ENCODE data around the gene ERCC2.

The ERCC2 gene

DNA sequence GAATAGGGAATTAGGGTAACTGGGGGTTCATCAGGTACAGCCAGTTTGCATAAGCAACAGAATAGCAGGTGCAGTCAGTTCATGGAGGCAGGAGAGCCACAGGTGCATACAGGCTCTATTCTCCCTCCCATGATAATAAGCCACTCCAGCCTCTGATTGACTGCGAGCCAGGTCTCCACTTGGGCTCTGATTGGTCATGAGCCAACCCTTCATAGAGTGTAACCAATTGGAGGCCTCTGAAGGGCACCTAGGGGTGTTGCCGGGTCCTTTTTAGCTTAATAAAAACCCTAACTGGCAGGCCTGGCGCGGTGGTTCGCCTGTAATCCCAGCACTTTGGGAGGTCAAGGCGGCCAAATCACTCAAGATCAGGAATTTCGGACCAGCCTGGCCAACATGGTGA, 39.0 kb downstream of the ERCC2 start:
- TF ChIP-seq, protein P1, sequence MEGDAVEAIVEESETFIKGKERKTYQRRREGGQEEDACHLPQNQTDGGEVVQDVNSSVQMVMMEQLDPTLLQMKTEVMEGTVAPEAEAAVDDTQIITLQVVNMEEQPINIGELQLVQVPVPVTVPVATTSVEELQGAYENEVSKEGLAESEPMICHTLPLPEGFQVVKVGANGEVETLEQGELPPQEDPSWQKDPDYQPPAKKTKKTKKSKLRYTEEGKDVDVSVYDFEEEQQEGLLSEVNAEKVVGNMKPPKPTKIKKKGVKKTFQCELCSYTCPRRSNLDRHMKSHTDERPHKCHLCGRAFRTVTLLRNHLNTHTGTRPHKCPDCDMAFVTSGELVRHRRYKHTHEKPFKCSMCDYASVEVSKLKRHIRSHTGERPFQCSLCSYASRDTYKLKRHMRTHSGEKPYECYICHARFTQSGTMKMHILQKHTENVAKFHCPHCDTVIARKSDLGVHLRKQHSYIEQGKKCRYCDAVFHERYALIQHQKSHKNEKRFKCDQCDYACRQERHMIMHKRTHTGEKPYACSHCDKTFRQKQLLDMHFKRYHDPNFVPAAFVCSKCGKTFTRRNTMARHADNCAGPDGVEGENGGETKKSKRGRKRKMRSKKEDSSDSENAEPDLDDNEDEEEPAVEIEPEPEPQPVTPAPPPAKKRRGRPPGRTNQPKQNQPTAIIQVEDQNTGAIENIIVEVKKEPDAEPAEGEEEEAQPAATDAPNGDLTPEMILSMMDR (IDR thresholded peaks at IDR 0.05), result no peak

DNA sequence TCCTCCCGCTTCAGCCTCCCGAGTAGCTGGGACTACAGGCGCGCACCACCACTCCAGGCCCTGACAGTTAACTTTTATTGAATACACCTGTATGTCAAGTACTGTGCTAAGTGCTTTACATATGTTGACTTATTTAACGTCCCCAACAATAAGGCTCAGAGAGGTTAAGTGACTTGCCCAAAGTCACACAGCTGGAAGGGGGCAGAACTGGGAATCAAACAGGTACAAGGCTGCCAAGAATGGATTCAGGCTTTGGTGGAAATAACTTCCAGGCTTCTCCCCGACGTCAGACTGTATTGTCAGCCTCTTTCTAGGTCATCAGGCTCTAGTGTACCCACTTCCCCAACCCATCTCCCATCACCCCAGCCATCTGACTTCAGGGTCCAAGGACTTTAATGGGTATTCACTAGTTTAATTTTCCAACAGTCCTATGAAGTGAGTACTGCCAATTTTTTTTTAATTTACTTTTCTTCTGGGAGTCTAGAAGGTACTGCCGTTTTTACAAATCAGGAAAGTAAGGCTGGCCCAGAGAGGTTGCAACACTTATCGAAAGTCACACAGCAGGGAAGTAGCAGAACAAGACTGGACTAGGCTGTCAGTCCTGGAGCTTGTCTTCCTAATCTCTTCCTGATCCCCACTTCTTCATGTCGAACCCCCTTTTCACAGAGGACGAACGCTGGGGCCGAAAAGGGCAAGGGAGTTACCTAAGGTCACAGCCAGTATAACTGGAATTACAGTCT, 42.8 kb downstream of the ERCC2 start:
- TF ChIP-seq, protein P1 (IDR thresholded peaks at IDR 0.05), result no peak

DNA sequence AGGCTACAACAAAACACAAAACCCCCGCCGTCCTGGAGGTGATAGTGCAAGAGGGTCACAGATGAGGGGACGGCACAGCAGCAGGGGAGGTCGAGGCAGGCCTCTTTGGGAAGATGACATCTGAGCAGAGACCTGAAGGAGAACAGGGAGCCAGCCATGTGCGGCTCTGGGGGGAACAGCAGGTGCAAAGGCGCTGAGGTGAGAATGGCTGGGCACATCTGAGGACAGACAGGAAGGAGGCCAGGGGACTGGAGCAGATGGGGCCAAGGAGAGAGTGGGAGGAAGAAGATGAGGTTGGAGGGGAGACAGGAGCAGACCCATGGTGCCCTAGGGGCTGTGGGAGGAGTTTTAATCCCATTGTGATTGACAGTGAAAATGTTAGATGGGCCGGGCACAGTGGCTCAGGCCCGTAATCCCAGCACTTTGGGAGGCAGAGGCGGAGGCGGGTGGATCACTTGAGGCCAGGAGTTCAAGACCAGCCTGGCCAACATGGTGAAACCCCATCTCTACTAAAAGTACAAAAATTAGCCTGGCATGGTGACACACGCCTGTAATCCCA, 45.9 kb downstream of the ERCC2 start:
- TF ChIP-seq, protein P1 (IDR thresholded peaks at IDR 0.05), result no peak

DNA sequence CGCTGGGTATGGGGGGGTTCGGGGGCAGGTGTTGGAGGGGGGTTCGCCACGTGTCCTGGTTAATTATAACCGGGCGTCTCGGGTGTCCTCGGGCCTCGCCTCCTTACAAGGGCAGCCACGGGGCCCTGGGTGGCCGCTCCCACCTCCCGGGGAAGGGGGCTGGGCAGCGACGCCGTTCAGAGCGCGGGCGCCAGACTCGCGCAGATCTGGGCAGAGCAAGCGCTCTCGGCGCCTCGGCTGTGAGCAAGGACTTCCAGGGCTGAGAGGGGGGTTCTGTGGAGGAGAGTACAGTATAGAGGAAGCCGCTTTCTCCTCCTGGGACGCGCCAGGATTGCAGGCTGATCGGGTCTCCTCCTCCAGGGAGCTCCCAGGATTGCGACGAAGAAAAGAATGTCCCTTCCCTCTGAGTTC, 46.7 kb downstream of the ERCC2 start:
- TF ChIP-seq, protein P1 (IDR thresholded peaks at IDR 0.05), result no peak

DNA sequence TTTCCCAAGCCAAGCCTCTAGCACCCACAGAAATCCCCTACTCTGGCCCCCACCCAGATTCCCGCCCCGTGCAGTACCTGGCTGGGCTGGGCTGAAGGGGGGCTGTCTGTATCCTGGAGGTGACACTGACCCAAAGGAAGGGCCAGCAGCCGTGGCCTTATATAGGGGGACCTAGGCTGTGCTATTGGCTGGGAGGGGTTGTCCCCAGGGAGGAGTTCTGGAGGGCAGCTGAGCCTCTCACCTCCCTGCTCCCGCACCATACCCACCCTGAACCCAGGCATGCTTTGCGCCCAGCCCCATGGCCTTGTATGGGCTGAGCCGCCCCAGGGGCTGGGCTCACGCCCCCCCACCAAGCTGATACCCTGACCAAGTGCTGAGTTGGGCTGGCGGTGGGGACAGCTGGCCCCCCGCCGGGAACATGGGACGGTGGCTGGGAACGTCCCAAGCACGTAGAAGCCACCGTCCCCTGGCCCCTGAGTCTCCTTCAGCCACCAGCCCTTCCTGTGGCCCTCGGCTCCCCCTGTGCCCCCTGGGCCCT, 47.6 kb downstream of the ERCC2 start, which contains the start of gene CKM:
Gene CKM, minus strand, starts transcription at position 132 of the 538 bp plus-strand sequence. CDS start 3,162 bp downstream, outside the sequence.
- TF ChIP-seq, protein P1 (IDR thresholded peaks at IDR 0.05), result no peak

DNA sequence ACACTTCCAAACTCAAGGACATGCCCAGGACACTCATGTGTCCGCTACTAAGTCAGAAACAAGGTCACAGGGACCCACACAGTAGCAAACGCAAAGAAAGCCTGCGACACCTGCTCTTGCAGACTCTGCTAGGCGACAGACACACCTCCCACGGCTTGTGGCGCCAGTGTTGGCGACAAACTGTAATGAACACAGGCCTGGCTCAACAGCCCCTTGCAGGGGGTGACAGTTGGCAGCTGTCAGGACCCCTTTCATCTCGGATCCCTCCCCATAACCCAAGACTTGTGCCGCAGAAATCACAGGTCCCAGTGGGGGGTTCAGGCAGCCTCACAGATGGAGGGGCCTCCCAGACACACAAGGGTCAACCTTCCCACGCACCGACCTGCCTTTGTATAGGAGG, 48.1 kb downstream of the ERCC2 start:
- TF ChIP-seq, protein P1 (IDR thresholded peaks at IDR 0.05), result no peak

DNA sequence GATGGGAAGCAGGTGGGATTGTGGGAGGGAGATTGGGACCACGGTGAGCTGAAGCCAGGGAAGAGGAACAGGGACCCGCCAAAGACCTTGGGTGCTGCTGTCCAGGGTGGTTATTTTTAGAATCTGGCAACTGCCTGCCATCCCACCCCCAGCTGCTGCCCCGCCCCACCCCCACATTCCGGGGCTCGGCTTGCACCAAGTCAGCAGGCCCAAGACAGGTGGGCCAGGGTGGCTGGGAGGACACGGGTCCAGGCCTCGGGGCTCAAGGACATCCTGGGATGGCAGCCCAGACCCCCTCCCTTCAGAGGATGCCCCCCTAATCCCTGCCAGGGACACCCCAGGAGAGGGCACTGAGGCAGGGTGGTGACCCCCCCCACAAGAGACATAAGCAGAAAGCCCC, 48.5 kb downstream of the ERCC2 start:
- TF ChIP-seq, protein P1 (IDR thresholded peaks at IDR 0.05), result no peak
